HG03064 (cell line): ENCODE results near the gene PTPRA.
"Not testable (repeated sequence)": the region's sequence is repeated elsewhere in the genome, so short reads cannot be mapped to it uniquely, and the experiment has no call there.

Experiments
- ATAC-seq: cut with Tn5 transposase; IDR thresholded peaks from one replicate; pipeline ENCODE4 v1.9.1; 2021; ENCODE audit warnings: low read depth; ENCODE audit not compliant: unreplicated experiment

The PTPRA gene

GRCh38 chr20:3031524-3032147 lies 158.4 kb downstream of the PTPRA start:
- no peak for ATAC-seq

- ATAC-seq, result no peak
These were observed 159.3 kb downstream of the PTPRA start for GRCh38 chr20:3032624-3033023.

DNA sequence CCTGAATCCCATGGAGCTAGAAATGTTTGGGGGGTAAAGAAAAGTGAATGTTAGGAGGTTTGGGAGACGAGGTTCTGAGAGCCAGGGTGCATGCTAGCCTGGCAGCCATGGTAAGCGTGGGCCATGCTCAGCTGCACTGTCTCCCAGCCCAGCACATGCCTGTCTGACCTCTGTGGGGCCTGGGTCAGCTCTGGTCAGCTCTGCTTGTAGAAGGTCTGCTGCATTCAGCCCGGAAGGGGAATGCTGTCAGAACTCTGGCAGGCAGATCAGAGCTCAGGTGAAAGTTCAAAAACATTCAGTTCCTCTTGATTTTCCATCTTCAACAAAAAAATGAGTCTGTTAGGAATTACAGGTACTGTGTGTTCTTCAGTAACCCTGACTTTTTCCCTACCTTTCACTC lies 164.4 kb downstream of the PTPRA start:
- no peak for ATAC-seq

- no peak for ATAC-seq
These were observed 165.2 kb downstream of the PTPRA start for GRCh38 chr20:3038454-3038853.

DNA sequence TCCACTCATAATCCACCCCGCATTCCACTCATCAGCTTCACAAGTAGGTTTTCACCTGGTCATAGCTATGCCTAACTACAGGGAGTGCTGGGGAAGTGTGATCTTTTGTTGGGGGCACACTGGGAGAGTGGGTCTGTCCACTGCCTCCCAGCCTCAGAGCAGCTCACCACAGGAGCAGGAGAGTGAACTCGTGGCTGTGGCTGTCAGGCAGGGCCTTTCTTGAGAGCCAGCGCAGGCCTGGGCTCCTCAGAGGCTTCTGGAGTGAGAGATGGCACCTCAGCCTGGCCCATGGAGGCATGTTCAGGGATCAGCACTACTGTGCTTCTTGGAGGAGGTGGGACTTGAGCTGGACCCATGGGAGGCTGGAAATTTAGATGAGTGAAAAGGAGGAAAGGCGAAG lies 166.1 kb downstream of the PTPRA start:
- no peak for ATAC-seq

GRCh38 chr20:3040086-3040485 lies 166.8 kb downstream of the PTPRA start:
- no peak for ATAC-seq

GRCh38 chr20:3041854-3042409 lies 168.7 kb downstream of the PTPRA start:
- no peak for ATAC-seq

DNA sequence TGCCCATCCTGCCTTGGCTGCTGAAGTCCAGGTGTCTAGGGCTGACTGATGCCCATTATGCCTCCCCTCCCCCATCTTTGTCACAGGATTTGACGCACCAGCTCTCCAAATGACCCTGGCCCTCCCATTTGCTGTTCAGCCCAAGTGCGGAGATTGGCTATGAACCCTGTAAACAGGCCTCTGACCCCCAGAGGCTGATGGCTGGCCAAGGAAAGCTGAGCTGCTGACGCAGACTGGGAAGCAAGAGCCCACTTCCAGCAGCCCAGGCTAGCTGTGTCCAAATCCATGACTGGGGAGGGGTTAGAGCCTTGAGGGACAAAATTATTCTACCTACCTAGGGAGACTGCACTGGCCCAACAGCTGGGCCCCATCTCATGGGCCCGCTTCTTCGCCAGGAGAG lies 169.3 kb downstream of the PTPRA start:
- no peak for ATAC-seq

DNA sequence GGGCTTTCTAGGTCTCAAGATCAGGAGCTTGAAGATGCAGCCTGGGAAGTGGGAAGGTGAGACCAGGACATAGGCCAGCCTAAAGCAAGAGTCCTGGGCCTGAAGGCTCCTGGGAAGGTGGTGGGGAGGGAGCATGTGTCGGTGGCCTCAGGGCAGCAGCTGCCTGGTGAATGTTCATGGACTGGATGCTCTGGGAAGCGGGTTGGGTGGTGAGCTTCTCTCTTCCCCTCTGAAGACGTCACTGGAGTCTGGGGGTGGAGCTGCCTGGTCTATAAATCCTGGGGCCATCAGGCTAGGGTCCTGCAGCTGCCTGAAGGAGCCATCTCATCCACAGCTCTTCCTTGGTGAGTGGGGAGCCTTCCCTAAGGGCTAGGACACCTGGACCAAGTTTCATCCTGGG lies 170.0 kb downstream of the PTPRA start, which contains the start of gene GNRH2:
Gene GNRH2 (plus strand): TSS at position 301 of the 400 bp plus-strand sequence. CDS start 793 bp downstream, outside the sequence.
- ATAC-seq, result no peak

DNA sequence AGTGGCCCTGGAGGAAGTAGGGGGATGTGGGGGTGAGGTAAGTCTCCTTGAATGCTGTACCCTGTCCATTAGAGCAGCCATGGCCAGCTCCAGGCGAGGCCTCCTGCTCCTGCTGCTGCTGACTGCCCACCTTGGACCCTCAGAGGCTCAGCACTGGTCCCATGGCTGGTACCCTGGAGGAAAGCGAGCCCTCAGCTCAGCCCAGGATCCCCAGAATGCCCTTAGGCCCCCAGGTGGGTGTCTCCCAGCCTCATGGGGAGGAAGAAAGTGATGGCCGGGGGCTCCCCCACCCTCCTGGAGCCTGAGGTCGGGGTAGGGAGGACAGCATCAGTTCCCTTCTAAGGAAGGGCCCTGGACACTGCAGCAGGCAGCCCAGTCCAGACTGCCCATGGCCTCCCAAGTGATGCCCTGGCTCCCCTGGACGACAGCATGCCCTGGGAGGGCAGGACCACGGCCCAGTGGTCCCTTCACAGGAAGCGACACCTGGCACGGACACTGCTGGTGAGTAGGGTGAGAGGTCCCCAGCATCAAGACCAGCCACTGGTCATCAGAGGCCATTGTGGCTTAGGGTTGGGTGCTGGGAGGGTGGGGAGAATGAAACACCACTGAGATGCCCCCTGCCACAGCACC lies 171.2 kb downstream of the PTPRA start:
- no peak for ATAC-seq

GRCh38 chr20:3045042-3045815 lies 171.9 kb downstream of the PTPRA start:
- ATAC-seq, result peak; percentile 25

GRCh38 chr20:3045816-3046676 lies 172.8 kb downstream of the PTPRA start, which contains the start of gene MRPS26:
TSS of gene MRPS26 (plus strand) at chr20:3046052. CDS start at chr20:3046069, 17 bp downstream.
- ATAC-seq, result peak; percentile 83

DNA sequence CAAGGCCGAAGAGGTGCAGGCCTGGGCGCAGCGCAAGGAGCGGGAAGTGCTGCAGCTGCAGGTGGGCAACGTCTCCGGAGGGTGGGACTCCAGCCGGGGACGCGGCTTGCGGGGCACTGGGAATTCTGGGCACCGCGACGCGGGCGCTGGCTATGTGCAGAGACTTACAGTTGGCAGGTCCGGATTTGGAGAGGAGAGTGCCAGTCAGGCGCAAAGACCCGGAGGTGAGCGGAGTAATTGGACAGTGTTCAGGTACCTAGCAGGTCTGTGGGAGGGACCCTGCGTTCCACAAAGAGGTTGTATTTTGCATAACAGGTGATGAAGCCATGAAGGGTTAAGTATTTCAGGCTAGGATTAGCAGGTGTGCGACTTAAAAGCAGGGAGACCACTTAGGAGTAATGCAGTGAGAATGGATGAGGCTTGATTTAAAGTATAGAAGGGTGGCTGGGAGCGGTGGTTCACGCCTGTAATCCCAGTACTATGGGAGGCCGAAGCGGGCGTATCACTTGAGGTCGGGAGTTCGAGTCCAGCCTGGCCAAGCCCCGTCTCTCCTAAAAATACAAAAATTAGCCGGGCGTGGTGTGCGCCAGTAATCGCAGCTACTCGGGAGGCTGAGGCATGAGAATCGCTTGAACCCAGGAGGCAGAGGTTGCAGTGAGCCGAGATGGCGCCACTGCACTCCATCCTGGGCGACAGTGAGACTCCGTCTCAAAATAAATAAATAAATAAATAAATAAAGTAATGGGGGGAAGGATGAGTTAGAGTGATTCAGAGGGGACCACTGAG lies 173.6 kb downstream of the PTPRA start:
- ATAC-seq, result no peak

DNA sequence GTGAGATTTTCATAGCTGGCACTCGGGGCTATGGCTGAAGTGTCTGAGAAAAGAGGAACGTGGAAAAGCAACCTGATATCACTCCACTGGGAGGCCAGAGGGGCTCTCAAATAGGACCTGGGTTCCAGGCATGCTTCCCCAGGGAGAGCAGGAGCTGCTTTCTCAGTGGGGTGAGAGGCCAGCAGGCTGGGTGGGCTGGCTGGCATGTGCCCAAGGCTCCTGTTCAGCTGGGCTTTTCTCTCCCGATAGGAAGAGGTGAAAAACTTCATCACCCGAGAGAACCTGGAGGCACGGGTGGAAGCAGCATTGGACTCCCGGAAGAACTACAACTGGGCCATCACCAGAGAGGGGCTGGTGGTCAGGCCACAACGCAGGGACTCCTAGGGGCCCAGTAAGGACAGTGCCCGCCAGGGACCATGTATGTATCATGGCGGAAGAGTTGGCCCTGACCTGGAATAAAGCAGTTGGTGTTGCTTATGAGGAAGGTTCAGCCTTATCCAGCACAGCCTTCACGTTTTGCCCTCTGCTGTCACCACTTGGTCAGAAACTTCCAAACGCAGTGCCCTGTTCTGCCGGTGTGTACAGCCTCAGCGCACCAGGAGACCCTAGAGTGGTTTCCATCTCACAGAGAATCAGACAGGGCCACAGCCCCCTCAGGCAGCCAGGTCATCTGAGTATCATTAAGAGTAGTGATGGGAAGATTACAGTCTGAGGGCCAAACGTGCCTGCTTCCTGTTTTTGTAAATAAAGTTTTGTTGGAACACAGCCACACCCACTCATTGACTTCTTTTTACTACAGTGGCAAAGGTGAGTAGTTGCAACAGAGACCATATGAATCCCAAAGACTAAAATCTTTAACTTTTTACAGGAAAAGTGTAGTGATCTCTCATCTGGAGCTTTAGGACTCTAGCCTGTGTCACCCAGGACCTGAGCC lies 174.5 kb downstream of the PTPRA start:
- ATAC-seq, result no peak

DNA sequence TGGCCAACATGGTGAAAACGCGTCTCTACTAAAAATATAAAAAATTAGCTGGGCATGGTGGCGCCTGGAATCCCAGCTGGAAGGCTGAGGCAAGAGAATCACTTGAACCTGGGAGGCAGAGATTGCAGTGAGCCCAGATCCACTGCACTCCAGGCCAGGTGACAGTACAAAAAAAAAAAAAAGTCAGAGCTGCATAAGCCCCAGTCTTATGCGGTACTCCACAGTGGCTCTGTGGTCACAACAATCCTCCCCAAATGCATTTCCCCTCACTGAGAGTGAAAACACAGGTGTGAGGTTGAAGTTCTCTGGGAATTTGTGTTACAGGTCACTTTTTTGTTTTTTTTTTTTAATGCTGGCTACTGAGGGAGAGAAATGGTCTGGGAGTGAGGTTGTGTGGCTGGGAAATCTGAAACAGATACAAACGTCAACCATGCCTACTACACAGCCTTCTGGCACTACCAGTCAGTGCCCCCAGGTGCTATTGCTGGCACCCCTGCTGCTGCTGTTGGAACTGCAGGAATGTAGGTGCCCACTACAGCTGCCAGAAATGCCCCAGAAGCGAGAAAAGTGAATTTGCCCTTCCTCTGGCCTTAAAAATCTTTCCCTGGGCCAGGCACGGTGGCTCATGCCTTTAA lies 178.2 kb downstream of the PTPRA start:
- no peak for ATAC-seq

DNA sequence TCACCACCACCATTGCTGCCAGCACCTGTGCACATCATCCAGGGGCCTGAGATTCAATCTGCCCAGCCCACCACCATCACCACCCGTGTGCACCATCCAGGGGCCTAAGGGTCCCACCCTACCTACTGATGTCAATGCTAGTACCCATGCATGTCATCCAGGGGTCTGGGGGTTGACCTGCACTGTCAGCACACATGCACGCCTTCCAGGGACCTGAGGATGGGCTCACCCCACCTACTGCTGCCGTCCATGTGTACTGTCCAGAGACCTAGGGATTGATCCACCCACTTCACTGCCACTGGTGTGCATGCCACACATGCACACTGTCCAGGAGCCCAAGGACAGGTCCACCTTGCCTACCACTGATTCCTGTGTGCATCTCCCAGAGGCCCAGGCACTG lies 186.2 kb downstream of the PTPRA start:
- ATAC-seq, result no peak

DNA sequence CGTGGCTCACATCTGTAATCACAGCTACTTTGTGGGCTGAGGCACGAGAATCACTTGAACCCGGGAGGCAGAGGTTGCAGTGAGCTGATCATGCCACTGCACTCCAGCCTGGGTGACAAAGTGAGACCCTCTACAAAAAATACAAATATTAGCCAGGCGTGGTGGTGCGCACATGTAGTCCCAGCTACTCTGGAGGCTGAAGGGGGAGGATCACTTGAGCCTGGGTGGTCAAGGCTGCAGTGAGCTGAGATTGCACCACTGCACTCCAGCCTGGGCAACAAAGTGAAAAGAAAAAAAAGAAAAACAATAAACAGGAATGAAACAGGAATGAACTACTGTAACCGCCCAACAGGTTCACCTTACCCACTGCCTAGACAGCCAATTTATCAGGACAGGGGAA lies 190.8 kb downstream of the PTPRA start:
- not testable (repeated sequence) for ATAC-seq
